ENCODE results near the gene CDC40. TPM values are rescaled to one million over a fixed set of nuclear protein-coding genes. Genes with fewer than 3 reads are reported as not detected.

Gene CDC40
- total RNA-seq, 1 donor from 2014 or later, result 17.4 TPM

DNA sequence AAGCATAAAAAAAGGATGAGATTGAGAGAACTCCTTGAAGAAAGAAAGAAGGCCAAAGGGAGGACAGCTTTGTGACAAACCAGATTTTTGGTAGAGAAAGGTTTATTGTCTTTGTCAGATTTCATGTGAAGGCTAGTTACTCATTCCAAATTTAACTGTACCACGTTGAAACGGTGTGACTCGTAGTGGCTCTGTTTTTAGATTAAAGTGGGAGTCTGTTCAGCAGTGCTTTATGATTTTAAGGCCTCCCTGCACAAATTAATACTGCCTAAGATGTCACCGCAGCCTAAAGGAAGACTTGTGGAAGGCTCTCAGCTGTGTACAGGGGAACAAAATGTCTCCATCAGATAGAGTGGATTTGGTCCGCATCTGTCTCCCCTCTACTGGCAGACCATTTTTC lies 35.9 kb downstream of the CDC40 start:
- Histone ChIP-seq H3K4me3 (no peak overlapping the region), H3K27ac (no peak overlapping the region), H3K27me3 (no peaks in the 10 kb centered on the region), H3K36me3 (peaks cover 0 to 73% of the 10 kb centered on the region in 2 donors), H3K4me1 (no peaks in the 10 kb centered on the region), H3K9me3 (no peaks in the 10 kb centered on the region)
- no peak for DNase-seq (ENCODE audit: extremely low spot score in 2 of 2)
- TF ChIP-seq, protein P1, sequence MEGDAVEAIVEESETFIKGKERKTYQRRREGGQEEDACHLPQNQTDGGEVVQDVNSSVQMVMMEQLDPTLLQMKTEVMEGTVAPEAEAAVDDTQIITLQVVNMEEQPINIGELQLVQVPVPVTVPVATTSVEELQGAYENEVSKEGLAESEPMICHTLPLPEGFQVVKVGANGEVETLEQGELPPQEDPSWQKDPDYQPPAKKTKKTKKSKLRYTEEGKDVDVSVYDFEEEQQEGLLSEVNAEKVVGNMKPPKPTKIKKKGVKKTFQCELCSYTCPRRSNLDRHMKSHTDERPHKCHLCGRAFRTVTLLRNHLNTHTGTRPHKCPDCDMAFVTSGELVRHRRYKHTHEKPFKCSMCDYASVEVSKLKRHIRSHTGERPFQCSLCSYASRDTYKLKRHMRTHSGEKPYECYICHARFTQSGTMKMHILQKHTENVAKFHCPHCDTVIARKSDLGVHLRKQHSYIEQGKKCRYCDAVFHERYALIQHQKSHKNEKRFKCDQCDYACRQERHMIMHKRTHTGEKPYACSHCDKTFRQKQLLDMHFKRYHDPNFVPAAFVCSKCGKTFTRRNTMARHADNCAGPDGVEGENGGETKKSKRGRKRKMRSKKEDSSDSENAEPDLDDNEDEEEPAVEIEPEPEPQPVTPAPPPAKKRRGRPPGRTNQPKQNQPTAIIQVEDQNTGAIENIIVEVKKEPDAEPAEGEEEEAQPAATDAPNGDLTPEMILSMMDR (IDR thresholded peaks at IDR 0.05), result no peak
- TF ChIP-seq POLR2A (IDR thresholded peaks at IDR 0.05), result no peak
- TF ChIP-seq POLR2AphosphoS5 (IDR thresholded peaks at IDR 0.05; ENCODE audit: insufficient read depth in 1 of 2, low read depth in 1 of 2), result no peak
- intact Hi-C loops (cut with DNase I), result no loop called here

DNA sequence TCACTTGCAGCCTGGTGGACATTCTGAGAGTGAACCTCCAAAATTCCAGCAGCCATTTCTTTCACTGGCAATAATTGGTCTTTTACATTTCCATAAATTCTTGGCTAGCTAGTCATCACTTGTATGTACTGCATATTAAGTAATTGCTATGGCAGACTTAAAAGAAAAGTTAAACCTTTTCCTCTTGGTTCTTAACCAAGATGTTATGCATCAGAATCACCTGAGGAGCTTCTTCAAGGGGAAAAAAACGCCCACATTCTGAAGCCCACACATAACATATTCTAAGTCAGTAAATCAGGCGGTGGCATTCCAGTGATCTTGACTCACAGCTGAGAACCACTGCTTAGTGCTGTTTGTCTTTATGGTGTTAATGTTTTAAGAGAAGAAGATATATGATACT lies 37.0 kb downstream of the CDC40 start:
- TF ChIP-seq, protein P1 (IDR thresholded peaks at IDR 0.05), result no peak
- TF ChIP-seq POLR2AphosphoS5 (IDR thresholded peaks at IDR 0.05; ENCODE audit: insufficient read depth in 1 of 2, low read depth in 1 of 2) (no peak), POLR2A (IDR thresholded peaks at IDR 0.05) (no peak)
- H3K9me3 ChIP-seq, result no peaks in the 10 kb centered on the region
- H3K36me3 ChIP-seq, result peaks cover 0 to 68% of the 10 kb centered on the region in 2 donors
- H3K4me1 ChIP-seq, result no peaks in the 10 kb centered on the region
- H3K27me3 ChIP-seq, result no peaks in the 10 kb centered on the region
- intact Hi-C loops (cut with DNase I), result no loop called here
- H3K4me3 ChIP-seq, result no peak overlapping the region
- no peak overlapping the region for H3K27ac ChIP-seq
- no peak for DNase-seq (ENCODE audit: extremely low spot score in 2 of 2)

DNA sequence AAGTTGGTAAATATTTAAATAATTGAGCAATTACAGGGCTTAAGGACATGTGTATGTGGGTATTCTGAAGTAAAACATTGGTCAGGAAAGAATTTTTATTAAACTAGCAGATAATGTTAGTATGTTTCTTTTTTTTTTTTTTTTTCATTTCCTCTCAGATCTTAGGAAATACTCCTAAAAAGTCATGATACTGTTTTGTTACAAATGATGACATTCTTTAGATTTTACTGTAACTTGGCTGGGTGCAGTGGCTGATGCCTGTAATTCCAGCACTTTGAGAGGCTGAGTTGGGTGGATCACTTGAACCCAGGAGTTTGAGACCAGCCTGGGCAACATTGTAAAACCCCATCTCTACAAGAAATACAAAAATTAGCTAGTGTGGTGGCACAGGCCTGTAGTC lies 41.5 kb downstream of the CDC40 start:
- Histone ChIP-seq H3K4me3 (no peak overlapping the region), H3K27me3 (no peaks in the 10 kb centered on the region), H3K27ac (no peak overlapping the region), H3K36me3 (peaks cover 0 to 51% of the 10 kb centered on the region in 2 donors), H3K4me1 (no peaks in the 10 kb centered on the region), H3K9me3 (no peaks in the 10 kb centered on the region)
- intact Hi-C loops (cut with DNase I), result no loop called here
- TF ChIP-seq POLR2AphosphoS5 (IDR thresholded peaks at IDR 0.05; ENCODE audit: insufficient read depth in 1 of 2, low read depth in 1 of 2), result no peak
- TF ChIP-seq POLR2A (IDR thresholded peaks at IDR 0.05), result no peak
- TF ChIP-seq, protein P1 (IDR thresholded peaks at IDR 0.05), result no peak
- no peak for DNase-seq (ENCODE audit: extremely low spot score in 2 of 2)

DNA sequence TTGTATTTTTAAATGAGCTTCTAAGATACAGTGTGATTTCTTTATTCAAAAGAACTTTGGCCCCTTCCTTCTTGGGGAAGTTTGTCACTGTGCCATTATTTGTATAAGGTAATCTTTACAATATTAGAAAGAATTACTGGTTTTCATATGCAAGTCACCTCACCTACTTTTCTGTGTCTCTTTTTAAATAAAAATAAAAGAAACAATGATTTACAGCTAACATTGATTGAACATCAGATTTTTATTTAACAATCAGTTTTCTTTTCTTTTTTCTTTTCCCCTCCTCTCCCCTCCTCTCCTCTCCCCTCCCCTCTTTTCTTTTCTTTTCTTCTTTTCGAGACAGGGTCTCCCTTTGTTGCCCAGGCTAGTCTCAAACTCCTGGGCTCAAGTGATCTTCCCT lies 46.0 kb downstream of the CDC40 start:
- TF ChIP-seq, protein P1 (IDR thresholded peaks at IDR 0.05), result no peak
- TF ChIP-seq POLR2AphosphoS5 (IDR thresholded peaks at IDR 0.05; ENCODE audit: insufficient read depth in 1 of 2, low read depth in 1 of 2) (no peak), POLR2A (IDR thresholded peaks at IDR 0.05) (no peak)
- Histone ChIP-seq H3K36me3 (peaks cover 0 to 46% of the 10 kb centered on the region in 2 donors), H3K27me3 (no peaks in the 10 kb centered on the region), H3K4me1 (no peaks in the 10 kb centered on the region), H3K4me3 (no peak overlapping the region), H3K9me3 (no peaks in the 10 kb centered on the region), H3K27ac (no peak overlapping the region)
- intact Hi-C loops (cut with DNase I), result no loop called here
- no peak for DNase-seq (ENCODE audit: extremely low spot score in 2 of 2)

DNA sequence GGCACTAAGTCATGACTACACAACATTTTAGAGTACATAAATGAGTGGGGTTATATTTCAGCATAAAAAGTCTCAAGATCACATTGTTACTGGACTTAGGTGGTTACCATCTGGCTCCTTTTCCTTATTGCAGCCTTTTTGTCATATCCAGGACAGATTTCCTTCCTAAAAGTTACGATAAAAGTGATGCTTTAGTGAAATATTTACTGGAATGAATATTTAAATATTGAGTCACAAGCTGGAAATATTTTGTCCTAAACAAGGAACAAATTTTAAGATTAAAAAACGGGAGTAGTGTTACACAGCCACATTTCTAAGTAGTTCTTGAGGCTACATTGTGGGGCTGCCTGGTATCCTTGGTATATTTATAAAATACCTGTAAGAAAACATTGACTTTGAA lies 52.2 kb downstream of the CDC40 start:
- peaks cover 0 to 19% of the 10 kb centered on the region in 2 donors for H3K36me3 ChIP-seq
- H3K27me3 ChIP-seq, result no peaks in the 10 kb centered on the region
- H3K4me3 ChIP-seq, result no peak overlapping the region
- intact Hi-C loops (cut with DNase I), result no loop called here
- H3K9me3 ChIP-seq, result no peaks in the 10 kb centered on the region
- DNase-seq (ENCODE audit: extremely low spot score in 2 of 2), result no peak
- TF ChIP-seq, protein P1 (IDR thresholded peaks at IDR 0.05), result no peak
- TF ChIP-seq POLR2A (IDR thresholded peaks at IDR 0.05) (no peak), POLR2AphosphoS5 (IDR thresholded peaks at IDR 0.05; ENCODE audit: insufficient read depth in 1 of 2, low read depth in 1 of 2) (no peak)
- H3K4me1 ChIP-seq, result peaks cover 7% of the 10 kb centered on the region
- no peak overlapping the region for H3K27ac ChIP-seq

All from vagina (tissue), 2 donors.